Ishikawa (cell line): ENCODE measurements around the gene FERMT3.

Experiments used
- CEBPB ChIP-seq: IDR thresholded peaks from 2 replicates; pipeline ENCODE4 v1.6.1; 2012
- CREB1 ChIP-seq: IDR thresholded peaks from 2 replicates; pipeline ENCODE4 v1.6.1; 2012; ENCODE audit warnings: low read depth
- EGR1 ChIP-seq: IDR thresholded peaks from 2 replicates; pipeline ENCODE4 v1.6.1; 2012
- EP300 ChIP-seq: IDR thresholded peaks from 2 replicates; pipeline ENCODE4 v1.6.1; 2012; ENCODE audit warnings: borderline replicate concordance
- FOXM1 ChIP-seq: IDR thresholded peaks from 2 replicates; pipeline ENCODE4 v1.6.1; 2012; ENCODE audit warnings: low read depth, borderline replicate concordance
- NFIC ChIP-seq: IDR thresholded peaks from 2 replicates; pipeline ENCODE4 v1.6.1; 2012
- RAD21 ChIP-seq: IDR thresholded peaks from 2 replicates; pipeline ENCODE4 v1.6.1; 2012; ENCODE audit warnings: low read depth
- TAF1 ChIP-seq: IDR thresholded peaks from 2 replicates; pipeline ENCODE4 v1.6.1; 2012; ENCODE audit warnings: low read depth, mild to moderate bottlenecking
- TCF12 ChIP-seq: IDR thresholded peaks from 2 replicates; pipeline ENCODE4 v1.6.1; 2012; ENCODE audit warnings: low read depth
- TEAD4 ChIP-seq: IDR thresholded peaks from 2 replicates; pipeline ENCODE4 v1.6.1; 2012
- YY1 ChIP-seq: IDR thresholded peaks from 2 replicates; pipeline ENCODE4 v1.6.1; 2012; ENCODE audit warnings: low read depth
- ZBTB7A ChIP-seq: IDR thresholded peaks from 2 replicates; pipeline ENCODE4 v1.6.1; 2012; ENCODE audit warnings: low read depth
- TF ChIP-seq, protein P1 (sequence below): IDR thresholded peaks from 2 replicates; pipeline ENCODE4 v1.6.1; 2012
- TF ChIP-seq, protein P2 (sequence below): IDR thresholded peaks from 2 replicates; pipeline ENCODE4 v1.6.1; 2012
- TF ChIP-seq, protein P3 (sequence below): IDR thresholded peaks from 2 replicates; pipeline ENCODE4 v1.6.1; 2012; ENCODE audit warnings: low read depth, mild to moderate bottlenecking

The FERMT3 gene

DNA sequence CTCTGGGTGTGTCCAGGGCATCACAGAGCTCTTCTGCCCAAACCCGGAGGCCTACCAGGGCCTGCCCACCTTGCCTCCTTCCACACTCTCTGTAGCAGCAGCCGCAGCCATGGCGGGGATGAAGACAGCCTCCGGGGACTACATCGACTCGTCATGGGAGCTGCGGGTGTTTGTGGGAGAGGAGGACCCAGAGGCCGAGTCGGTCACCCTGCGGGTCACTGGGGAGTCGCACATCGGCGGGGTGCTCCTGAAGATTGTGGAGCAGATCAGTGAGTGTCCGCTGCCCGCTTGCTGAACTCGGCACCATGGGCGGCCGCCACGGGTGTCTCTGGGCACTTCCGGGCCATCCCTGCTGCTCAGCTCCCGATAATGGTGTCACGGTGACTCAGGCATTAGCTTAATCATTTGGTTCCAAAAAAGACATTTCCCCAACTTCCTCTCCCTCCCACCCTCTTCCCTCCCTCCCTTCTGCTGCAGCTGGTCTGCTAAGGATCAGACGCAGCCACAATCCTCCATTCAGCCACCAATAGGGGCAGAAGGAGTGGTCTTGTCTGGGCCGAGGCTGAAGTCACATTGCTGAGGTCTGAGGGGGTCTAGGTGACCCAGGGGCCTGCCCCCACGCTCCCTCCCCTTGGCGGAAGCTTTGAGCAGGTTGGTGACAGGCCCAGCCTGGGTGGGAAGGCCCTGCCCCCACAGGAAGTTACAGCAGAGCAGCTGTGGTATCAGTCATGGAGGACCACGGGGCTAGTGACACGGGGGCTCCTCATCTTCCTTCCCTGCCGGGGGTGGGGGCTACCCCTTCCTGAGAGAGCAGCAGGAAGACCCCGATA is 950 bp downstream of the FERMT3 start:
- TF ChIP-seq FOXM1 (no peak), TEAD4 (no peak), ZBTB7A (no peak), YY1 (no peak), CEBPB (no peak), TCF12 (no peak), EP300 (no peak), EGR1 (no peak), CREB1 (no peak), NFIC (no peak), RAD21 (no peak), TAF1 (no peak)
- TF ChIP-seq, protein P1, sequence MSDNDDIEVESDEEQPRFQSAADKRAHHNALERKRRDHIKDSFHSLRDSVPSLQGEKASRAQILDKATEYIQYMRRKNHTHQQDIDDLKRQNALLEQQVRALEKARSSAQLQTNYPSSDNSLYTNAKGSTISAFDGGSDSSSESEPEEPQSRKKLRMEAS = no peak
- TF ChIP-seq, protein P2, sequence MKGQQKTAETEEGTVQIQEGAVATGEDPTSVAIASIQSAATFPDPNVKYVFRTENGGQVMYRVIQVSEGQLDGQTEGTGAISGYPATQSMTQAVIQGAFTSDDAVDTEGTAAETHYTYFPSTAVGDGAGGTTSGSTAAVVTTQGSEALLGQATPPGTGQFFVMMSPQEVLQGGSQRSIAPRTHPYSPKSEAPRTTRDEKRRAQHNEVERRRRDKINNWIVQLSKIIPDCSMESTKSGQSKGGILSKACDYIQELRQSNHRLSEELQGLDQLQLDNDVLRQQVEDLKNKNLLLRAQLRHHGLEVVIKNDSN = no peak
- TF ChIP-seq, protein P3, sequence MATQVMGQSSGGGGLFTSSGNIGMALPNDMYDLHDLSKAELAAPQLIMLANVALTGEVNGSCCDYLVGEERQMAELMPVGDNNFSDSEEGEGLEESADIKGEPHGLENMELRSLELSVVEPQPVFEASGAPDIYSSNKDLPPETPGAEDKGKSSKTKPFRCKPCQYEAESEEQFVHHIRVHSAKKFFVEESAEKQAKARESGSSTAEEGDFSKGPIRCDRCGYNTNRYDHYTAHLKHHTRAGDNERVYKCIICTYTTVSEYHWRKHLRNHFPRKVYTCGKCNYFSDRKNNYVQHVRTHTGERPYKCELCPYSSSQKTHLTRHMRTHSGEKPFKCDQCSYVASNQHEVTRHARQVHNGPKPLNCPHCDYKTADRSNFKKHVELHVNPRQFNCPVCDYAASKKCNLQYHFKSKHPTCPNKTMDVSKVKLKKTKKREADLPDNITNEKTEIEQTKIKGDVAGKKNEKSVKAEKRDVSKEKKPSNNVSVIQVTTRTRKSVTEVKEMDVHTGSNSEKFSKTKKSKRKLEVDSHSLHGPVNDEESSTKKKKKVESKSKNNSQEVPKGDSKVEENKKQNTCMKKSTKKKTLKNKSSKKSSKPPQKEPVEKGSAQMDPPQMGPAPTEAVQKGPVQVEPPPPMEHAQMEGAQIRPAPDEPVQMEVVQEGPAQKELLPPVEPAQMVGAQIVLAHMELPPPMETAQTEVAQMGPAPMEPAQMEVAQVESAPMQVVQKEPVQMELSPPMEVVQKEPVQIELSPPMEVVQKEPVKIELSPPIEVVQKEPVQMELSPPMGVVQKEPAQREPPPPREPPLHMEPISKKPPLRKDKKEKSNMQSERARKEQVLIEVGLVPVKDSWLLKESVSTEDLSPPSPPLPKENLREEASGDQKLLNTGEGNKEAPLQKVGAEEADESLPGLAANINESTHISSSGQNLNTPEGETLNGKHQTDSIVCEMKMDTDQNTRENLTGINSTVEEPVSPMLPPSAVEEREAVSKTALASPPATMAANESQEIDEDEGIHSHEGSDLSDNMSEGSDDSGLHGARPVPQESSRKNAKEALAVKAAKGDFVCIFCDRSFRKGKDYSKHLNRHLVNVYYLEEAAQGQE = no peak

DNA sequence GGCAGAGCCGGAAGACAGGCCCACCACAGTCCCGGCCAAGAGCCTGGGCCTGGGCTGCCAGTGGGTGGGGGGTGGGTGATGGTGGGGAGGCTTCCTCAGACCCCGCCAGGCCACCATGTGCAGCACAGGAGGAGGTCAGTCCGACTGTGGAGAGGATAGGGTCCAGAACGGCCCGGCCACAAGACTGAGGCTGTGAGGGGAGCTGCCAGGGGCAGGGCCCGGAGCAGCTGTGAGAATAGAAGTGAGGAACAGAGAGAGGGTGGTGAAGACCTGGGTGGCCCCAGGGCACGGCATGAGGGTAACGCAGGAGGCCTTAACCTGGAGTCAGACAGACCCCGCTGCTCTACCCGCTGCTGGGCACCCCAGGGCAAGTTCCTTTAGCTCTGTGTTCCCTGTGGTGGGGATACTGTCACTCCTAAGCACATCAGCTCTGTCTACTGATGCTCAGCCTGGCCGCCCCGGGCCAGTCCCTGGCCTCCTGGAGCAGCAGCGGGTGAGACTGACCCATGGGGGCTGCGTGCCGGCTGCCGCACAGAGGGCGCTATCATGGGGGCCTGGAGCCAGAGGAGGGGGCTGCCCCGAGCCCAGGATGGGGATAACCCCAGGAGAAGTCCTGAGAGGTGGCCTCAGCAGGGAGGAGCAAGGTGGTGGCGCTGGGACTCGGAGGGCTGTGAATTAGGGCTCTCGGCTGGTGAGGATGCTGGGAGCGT is 1.7 kb downstream of the FERMT3 start:
- no peak for TF ChIP-seq NFIC
- TF ChIP-seq, protein P3 = no peak
- TF ChIP-seq TEAD4 = no peak
- no peak for TF ChIP-seq EGR1

DNA sequence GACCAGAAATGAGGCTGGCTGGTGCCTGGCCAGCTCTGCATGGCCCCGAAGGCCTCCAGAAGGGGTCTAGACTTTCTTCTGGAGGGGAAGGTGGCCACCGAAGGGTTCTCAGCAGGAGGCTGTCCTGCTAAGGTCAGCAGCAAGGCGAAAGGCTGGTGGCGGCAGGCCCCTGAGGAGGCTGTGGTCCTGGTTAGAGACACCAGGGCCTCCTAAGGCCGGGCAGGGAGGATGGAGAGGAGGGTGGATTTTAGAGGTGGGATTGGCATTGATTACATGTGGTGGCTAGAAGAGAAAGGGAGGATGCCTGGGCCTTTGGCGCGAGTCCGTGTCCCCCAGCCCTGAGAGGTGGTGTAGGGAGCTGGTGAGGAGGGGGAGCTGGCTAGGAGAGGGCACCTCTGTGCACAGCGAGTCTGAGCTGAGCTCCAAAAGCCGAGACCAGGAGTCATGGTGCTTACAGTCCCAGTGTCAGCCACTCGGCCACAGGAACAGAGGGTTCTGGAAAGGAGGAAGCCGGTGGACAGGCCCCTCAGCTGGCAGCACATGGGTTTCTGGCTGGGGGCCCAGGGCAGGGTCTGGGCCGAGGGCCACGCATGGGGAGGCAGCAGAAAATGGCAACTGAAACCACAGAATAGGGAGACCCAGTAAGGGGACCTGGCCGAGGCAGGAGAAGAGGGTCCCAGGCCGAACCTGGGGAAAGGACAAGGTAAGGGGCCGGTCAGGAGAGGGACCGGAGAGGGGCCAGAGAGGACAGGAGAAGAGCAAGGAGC is 2.5 kb downstream of the FERMT3 start:
- TF ChIP-seq NFIC (no peak), TAF1 (no peak), FOXM1 (no peak), CEBPB (no peak), EGR1 (no peak), TCF12 (no peak), EP300 (no peak), RAD21 (no peak), TEAD4 (no peak), YY1 (no peak), CREB1 (no peak), ZBTB7A (no peak)
- TF ChIP-seq, protein P3 = no peak
- TF ChIP-seq, protein P2 = no peak
- TF ChIP-seq, protein P1 = no peak

DNA sequence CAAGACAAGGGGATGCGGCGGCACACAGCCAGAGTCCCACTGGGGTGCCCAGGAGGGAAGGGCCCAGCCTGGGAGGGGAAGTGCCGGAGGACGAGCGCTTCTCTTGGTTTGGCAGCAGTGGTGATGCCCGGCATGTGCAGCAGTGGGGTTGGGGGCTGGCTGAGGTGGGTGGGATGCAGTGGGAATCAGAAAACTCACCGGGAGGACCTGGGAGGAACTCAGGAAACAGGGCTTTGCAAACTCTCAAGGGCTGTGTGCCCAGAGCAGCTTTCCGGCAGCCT is 3.0 kb downstream of the FERMT3 start:
- TF ChIP-seq CEBPB = no peak
- TF ChIP-seq EP300 = no peak
- TF ChIP-seq EGR1 = no peak
- TF ChIP-seq NFIC = no peak
- TF ChIP-seq, protein P3 = no peak
- TF ChIP-seq, protein P1 = no peak
- TF ChIP-seq TCF12 = no peak
- TF ChIP-seq, protein P2 = no peak
- no peak for TF ChIP-seq TAF1
- TF ChIP-seq RAD21 = no peak
- TF ChIP-seq CREB1 = no peak
- TF ChIP-seq FOXM1 = no peak
- TF ChIP-seq TEAD4 = no peak
- TF ChIP-seq YY1 = no peak
- no peak for TF ChIP-seq ZBTB7A
